WTC11 (cell line): ENCODE measurements around the gene RPA3. TPM values are rescaled to one million over a fixed set of nuclear protein-coding genes. Genes with fewer than 3 reads are reported as not detected.

Experiments used
- ATAC-seq: fragments of 200-7000 bp; cut with Tn5 transposase; 2 replicates; pipeline ENCODE4 v1.10.0; 2021; ENCODE audit warnings: mild to moderate bottlenecking, moderate library complexity
- CTCF ChIA-PET: fragments of 300-600 bp; sonication (Branson Sonifier 250); formaldehyde crosslinking; loops from one replicate; lab custom pipeline; 2021; ENCODE audit warnings: antibody characterized with exemption; lab: Charles Lee
- POLR2A ChIA-PET: fragments of 350-600 bp; sonication (Branson Sonifier 250); formaldehyde crosslinking; loops from one replicate; lab custom pipeline; 2021; ENCODE audit warnings: antibody characterized with exemption; lab: Charles Lee
- DNase-seq: peaks from one replicate; pipeline ENCODE4 v3.0.0; 2021; ENCODE audit warnings: low spot score
- H3K27ac Mint-ChIP-seq: 2 replicates; pipeline ENCODE4 v1.8.0; 2021; ENCODE audit warnings: mixed read lengths
- H3K27me3 Mint-ChIP-seq: 2 replicates; pipeline ENCODE4 v1.8.0; 2021; ENCODE audit warnings: low read depth, mild to moderate bottlenecking, moderate library complexity, mixed read lengths
- H3K36me3 Mint-ChIP-seq: 2 replicates; pipeline ENCODE4 v1.8.0; 2021; ENCODE audit warnings: mixed read lengths
- H3K4me1 Mint-ChIP-seq: 2 replicates; pipeline ENCODE4 v1.8.0; 2022; ENCODE audit warnings: mixed read lengths
- H3K4me3 Mint-ChIP-seq: 2 replicates; pipeline ENCODE4 v1.8.0; 2021; ENCODE audit warnings: mild to moderate bottlenecking, moderate library complexity, mixed read lengths
- H3K9me3 Mint-ChIP-seq: 2 replicates; pipeline ENCODE4 v1.8.0; 2021; ENCODE audit warnings: mixed read lengths
- ARID4B ChIP-seq: sonication (generic); formaldehyde crosslinking; IDR thresholded peaks from 2 replicates; pipeline ENCODE4 v1.8.0; 2023; ENCODE audit warnings: missing genetic modification reagents, mild to moderate bottlenecking, borderline replicate concordance
- ATF1 ChIP-seq: sonication (generic); formaldehyde crosslinking; IDR thresholded peaks from 2 replicates; pipeline ENCODE4 v1.8.1; 2023; ENCODE audit warnings: mild to moderate bottlenecking, moderate library complexity, missing genetic modification reagents
- CREM ChIP-seq: sonication (generic); formaldehyde crosslinking; IDR thresholded peaks from 2 replicates; pipeline ENCODE4 v1.8.1; 2022; ENCODE audit warnings: mild to moderate bottlenecking, missing genetic modification reagents, moderate library complexity
- E2F5 ChIP-seq: sonication (generic); formaldehyde crosslinking; IDR thresholded peaks from 2 replicates; pipeline ENCODE4 v1.8.1; 2022; ENCODE audit warnings: mild to moderate bottlenecking, moderate library complexity, missing genetic modification reagents
- ETV6 ChIP-seq: sonication (generic); formaldehyde crosslinking; IDR thresholded peaks from 2 replicates; pipeline ENCODE4 v1.8.1; 2022; ENCODE audit warnings: mild to moderate bottlenecking, missing genetic modification reagents
- FOXP1 ChIP-seq: sonication (generic); formaldehyde crosslinking; IDR thresholded peaks from 2 replicates; pipeline ENCODE4 v1.8.0; 2022; ENCODE audit warnings: missing genetic modification reagents, mild to moderate bottlenecking, moderate library complexity, borderline replicate concordance
- HMGA2 ChIP-seq: fragments of 250-450 bp; sonication (Bioruptor Pico); IDR thresholded peaks from 2 replicates; pipeline ENCODE4 v1.4.0; 2021; ENCODE audit warnings: mild to moderate bottlenecking, moderate library complexity
- JAZF1 ChIP-seq: fragments of 250-450 bp; sonication (Bioruptor Pico); IDR thresholded peaks from 2 replicates; pipeline ENCODE4 v1.9.0; 2021; ENCODE audit warnings: moderate library complexity, mild to moderate bottlenecking, inconsistent platforms
- MXD4 ChIP-seq: fragments of 250-450 bp; sonication (Bioruptor Pico); IDR thresholded peaks from 2 replicates; pipeline ENCODE4 v1.8.0; 2021; ENCODE audit warnings: mild to moderate bottlenecking, moderate library complexity, borderline replicate concordance
- OVOL2 ChIP-seq: fragments of 250-450 bp; sonication (Bioruptor Pico); IDR thresholded peaks from 2 replicates; pipeline ENCODE4 v1.9.0; 2021; ENCODE audit warnings: mild to moderate bottlenecking, borderline replicate concordance
- TEAD1 ChIP-seq: sonication (generic); formaldehyde crosslinking; IDR thresholded peaks from 2 replicates; pipeline ENCODE4 v1.8.0; 2022; ENCODE audit warnings: mild to moderate bottlenecking, missing genetic modification reagents
- USF2 ChIP-seq: sonication (generic); formaldehyde crosslinking; IDR thresholded peaks from 2 replicates; pipeline ENCODE4 v1.8.1; 2023; ENCODE audit warnings: mild to moderate bottlenecking, missing genetic modification reagents, moderate library complexity
- ZBTB21 ChIP-seq: sonication (generic); formaldehyde crosslinking; IDR thresholded peaks from 2 replicates; pipeline ENCODE4 v1.8.1; 2023; ENCODE audit warnings: mild to moderate bottlenecking, missing genetic modification reagents, borderline replicate concordance
- ZNF263 ChIP-seq: sonication (generic); formaldehyde crosslinking; IDR thresholded peaks from 2 replicates; pipeline ENCODE4 v1.8.1; 2022; ENCODE audit warnings: low read depth, mild to moderate bottlenecking, moderate library complexity, missing genetic modification reagents
- total RNA-seq: library from RNA; stranded (reverse); gene quantifications from 3 replicates; pipeline ENCODE4 v1.2.3, GENCODE V29; 2021
- TF ChIP-seq, protein P1 (sequence below): sonication (generic); formaldehyde crosslinking; IDR thresholded peaks from 2 replicates; pipeline ENCODE4 v1.8.0; 2022; ENCODE audit warnings: missing genetic modification reagents
- TF ChIP-seq, protein P2 (sequence below): sonication (generic); formaldehyde crosslinking; IDR thresholded peaks from 2 replicates; pipeline ENCODE4 v1.8.0; 2022; ENCODE audit warnings: mild to moderate bottlenecking, missing genetic modification reagents

RPA3 gene
- total RNA-seq, 1 experiment from 2014 or later, result 97.8 TPM

GRCh38 chr7:7756577-7756976 is 38.2 kb upstream of the RPA3 start:
- H3K27ac Mint-ChIP-seq, result no peak overlapping the region
- POLR2A ChIA-PET, result no interaction called here
- ATAC-seq (no peak), DNase-seq (no peak)
- no peaks in the 10 kb centered on the region for H3K9me3 Mint-ChIP-seq
- 0 out of 2 replicates have a peak, but pooled peaks cover 3% of the 10 kb centered on the region for H3K4me1 Mint-ChIP-seq
- H3K27me3 Mint-ChIP-seq, result no peaks in the 10 kb centered on the region
- CTCF ChIA-PET, result no interaction called here
- H3K4me3 Mint-ChIP-seq, result no peak overlapping the region
- H3K36me3 Mint-ChIP-seq, result no peaks in the 10 kb centered on the region
- TF ChIP-seq ETV6 (CRISPR knock-in tag) (no peak), MXD4 (CRISPR knock-in tag) (no peak), ZBTB21 (CRISPR knock-in tag) (no peak), USF2 (CRISPR knock-in tag) (no peak), ARID4B (CRISPR knock-in tag) (no peak), ATF1 (CRISPR knock-in tag) (no peak), FOXP1 (CRISPR knock-in tag) (no peak)
- TF ChIP-seq, protein P1, sequence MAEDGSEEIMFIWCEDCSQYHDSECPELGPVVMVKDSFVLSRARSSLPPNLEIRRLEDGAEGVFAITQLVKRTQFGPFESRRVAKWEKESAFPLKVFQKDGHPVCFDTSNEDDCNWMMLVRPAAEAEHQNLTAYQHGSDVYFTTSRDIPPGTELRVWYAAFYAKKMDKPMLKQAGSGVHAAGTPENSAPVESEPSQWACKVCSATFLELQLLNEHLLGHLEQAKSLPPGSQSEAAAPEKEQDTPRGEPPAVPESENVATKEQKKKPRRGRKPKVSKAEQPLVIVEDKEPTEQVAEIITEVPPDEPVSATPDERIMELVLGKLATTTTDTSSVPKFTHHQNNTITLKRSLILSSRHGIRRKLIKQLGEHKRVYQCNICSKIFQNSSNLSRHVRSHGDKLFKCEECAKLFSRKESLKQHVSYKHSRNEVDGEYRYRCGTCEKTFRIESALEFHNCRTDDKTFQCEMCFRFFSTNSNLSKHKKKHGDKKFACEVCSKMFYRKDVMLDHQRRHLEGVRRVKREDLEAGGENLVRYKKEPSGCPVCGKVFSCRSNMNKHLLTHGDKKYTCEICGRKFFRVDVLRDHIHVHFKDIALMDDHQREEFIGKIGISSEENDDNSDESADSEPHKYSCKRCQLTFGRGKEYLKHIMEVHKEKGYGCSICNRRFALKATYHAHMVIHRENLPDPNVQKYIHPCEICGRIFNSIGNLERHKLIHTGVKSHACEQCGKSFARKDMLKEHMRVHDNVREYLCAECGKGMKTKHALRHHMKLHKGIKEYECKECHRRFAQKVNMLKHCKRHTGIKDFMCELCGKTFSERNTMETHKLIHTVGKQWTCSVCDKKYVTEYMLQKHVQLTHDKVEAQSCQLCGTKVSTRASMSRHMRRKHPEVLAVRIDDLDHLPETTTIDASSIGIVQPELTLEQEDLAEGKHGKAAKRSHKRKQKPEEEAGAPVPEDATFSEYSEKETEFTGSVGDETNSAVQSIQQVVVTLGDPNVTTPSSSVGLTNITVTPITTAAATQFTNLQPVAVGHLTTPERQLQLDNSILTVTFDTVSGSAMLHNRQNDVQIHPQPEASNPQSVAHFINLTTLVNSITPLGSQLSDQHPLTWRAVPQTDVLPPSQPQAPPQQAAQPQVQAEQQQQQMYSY (CRISPR knock-in tag), result no peak
- TF ChIP-seq, protein P2, sequence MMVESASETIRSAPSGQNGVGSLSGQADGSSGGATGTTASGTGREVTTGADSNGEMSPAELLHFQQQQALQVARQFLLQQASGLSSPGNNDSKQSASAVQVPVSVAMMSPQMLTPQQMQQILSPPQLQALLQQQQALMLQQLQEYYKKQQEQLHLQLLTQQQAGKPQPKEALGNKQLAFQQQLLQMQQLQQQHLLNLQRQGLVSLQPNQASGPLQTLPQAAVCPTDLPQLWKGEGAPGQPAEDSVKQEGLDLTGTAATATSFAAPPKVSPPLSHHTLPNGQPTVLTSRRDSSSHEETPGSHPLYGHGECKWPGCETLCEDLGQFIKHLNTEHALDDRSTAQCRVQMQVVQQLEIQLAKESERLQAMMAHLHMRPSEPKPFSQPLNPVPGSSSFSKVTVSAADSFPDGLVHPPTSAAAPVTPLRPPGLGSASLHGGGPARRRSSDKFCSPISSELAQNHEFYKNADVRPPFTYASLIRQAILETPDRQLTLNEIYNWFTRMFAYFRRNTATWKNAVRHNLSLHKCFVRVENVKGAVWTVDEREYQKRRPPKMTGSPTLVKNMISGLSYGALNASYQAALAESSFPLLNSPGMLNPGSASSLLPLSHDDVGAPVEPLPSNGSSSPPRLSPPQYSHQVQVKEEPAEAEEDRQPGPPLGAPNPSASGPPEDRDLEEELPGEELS, result no peak

DNA sequence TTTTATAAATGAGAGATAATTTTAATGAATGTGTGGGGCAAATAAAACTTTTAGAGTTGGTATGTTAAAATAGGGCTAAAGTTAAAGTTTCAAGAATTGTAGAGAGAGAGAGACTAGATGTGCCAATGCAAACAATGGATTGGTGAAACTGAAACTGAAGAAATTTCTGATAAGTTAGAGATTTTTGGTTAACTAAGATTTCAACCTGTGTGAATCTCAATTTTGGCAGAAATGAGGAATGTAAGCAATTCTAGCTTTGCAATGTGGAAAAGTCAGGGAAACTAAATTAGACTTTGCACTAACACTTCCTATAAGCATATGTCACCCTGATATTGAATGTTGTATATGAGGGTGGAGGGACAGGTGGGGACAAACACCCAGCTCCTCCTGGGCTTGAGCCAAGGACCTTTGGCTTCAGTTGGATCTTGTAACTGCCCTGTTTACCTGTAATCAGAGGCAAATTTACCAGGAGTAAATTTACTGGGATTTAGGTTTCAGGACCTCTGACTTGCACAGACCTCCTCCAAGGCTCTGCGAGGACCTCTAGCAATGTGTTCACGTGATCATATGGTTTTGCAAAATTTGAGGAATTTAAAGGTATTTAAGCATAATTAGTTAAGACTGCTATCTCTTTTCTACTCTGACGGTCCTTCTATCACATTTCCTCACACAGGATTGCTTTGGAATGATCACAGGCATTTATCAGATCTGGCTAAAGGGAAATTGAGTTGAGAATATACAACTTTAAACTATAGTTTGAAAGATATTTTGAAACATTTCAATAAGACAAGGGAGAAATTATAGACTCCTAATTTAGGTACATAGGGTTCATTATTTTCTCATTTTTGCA is 33.1 kb upstream of the RPA3 start:
- ChIA-PET CTCF (interaction anchor here (1.0 to 1.2 kb wide), 2 partner anchors 9 to 70 kb away, joined by 3 to 4 read pairs; no protein-coding TSS in a partner anchor), POLR2A (interaction anchor here (0.6 kb wide), 1 partner anchor 165 kb away, joined by 3 read pairs; no protein-coding TSS in a partner anchor)
- Mint-ChIP-seq H3K36me3 (no peaks in the 10 kb centered on the region), H3K9me3 (no peaks in the 10 kb centered on the region), H3K27me3 (no peaks in the 10 kb centered on the region), H3K4me1 (0 out of 2 replicates have a peak, but pooled peaks cover 3% of the 10 kb centered on the region), H3K27ac (0 out of 2 replicates have a peak overlapping the region, but pooled peaks have one; percentile 35), H3K4me3 (no peak overlapping the region)
- ATAC-seq (no peak), DNase-seq (no peak)
- no peak for TF ChIP-seq E2F5
- TF ChIP-seq HMGA2 (CRISPR knock-in tag), result no peak
- no peak for TF ChIP-seq OVOL2 (CRISPR knock-in tag)
- TF ChIP-seq ETV6 (CRISPR knock-in tag), result no peak
- no peak for TF ChIP-seq ZNF263 (CRISPR knock-in tag)
- TF ChIP-seq JAZF1 (CRISPR knock-in tag), result no peak
- TF ChIP-seq ARID4B (CRISPR knock-in tag), result no peak
- no peak for TF ChIP-seq TEAD1 (CRISPR knock-in tag)
- TF ChIP-seq CREM, result no peak
